ENCODE results near the gene MECP2.

DNA sequence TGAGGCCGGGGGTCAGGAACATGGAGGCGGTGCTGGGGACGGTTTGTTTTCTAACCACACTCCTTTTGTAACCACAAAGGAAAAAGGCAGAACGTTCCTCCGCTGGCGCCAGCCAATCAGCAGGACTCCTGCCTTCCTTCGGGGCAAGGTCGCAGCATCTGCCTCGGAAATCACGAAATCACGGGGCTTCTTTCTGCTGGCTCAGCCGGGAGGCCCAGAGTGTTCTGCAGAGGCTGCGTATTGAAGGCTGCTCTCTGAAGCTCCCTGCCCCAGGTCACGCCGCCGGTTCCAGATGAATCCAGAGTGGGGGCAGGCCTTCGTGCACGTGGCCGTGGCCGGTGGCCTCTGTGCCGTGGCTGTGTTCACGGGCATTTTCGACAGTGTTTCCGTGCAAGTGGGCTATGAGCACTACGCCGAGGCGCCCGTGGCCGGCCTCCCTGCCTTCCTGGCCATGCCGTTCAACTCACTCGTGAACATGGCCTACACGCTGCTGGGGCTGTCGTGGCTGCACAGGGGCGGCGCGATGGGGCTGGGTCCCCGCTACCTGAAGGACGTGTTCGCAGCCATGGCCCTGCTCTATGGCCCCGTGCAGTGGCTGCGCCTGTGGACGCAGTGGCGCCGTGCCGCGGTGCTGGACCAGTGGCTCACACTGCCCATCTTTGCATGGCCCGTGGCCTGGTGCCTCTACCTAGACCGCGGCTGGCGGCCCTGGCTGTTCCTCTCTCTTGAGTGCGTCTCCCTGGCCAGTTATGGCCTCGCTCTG is 115.6 kb downstream of the MECP2 start:
- TF ChIP-seq ZNF274 (IDR thresholded peaks at IDR 0.05; ENCODE audit: low read depth, low read length) (no peak), YY1 (IDR thresholded peaks at IDR 0.05; ENCODE audit: insufficient read depth, insufficient read length) (no peak)

All from NT2/D1 (cell line).